Large intestine (tissue), 3 donors: Measurements from ENCODE around the gene IL25. TPM values are rescaled to one million over a fixed set of nuclear protein-coding genes. Genes with fewer than 3 reads are reported as not detected.
"Not testable (repeated sequence)": the region's sequence is repeated elsewhere in the genome, so short reads cannot be mapped to it uniquely, and the experiment has no call there.

Experiments
- DNase-seq, 2 donors: peaks; one replicate each; pipeline versions ENCODE4 v3.0.0 to v3.0.0-alpha.2; 2013
- H3K27ac ChIP-seq: one replicate; pipeline ENCODE4 v1.5.1; 2013; ENCODE audit warnings: low read length
- H3K27me3 ChIP-seq: 2 replicates; pipeline ENCODE4 v1.6.1; 2013; ENCODE audit warnings: low read length; ENCODE audit not compliant: control insufficient read depth, insufficient read depth
- H3K36me3 ChIP-seq: 2 replicates; pipeline ENCODE4 v1.6.1; 2013; ENCODE audit warnings: low read length; ENCODE audit not compliant: control insufficient read depth, insufficient read depth
- H3K4me1 ChIP-seq: one replicate; pipeline ENCODE4 v1.6.1; 2013; ENCODE audit warnings: low read length; ENCODE audit not compliant: control insufficient read depth, insufficient read depth
- H3K4me3 ChIP-seq: one replicate; pipeline ENCODE4 v1.5.1; 2013; ENCODE audit warnings: low read length
- H3K9me3 ChIP-seq: one replicate; pipeline ENCODE4 v1.6.1; 2013; ENCODE audit warnings: mild to moderate bottlenecking, low read depth, low read length, moderate library complexity; ENCODE audit not compliant: control insufficient read depth
- WGBS: methylation state at CpG from one replicate; pipeline ENCODE4 v1.1.5; 2013; ENCODE audit warnings: low lambda C conversion rate; ENCODE audit not compliant: insufficient coverage; 5-methylcytosine and 5-hydroxymethylcytosine counted together
- polyA plus RNA-seq: library from polyadenylated mRNA; unstranded; fragments of 120-200 nt; gene quantifications from one replicate; pipeline ENCODE4 v1.2.1, GENCODE V29; 2013

IL25 gene
- polyA plus RNA-seq, 1 donor, result not detected

DNA sequence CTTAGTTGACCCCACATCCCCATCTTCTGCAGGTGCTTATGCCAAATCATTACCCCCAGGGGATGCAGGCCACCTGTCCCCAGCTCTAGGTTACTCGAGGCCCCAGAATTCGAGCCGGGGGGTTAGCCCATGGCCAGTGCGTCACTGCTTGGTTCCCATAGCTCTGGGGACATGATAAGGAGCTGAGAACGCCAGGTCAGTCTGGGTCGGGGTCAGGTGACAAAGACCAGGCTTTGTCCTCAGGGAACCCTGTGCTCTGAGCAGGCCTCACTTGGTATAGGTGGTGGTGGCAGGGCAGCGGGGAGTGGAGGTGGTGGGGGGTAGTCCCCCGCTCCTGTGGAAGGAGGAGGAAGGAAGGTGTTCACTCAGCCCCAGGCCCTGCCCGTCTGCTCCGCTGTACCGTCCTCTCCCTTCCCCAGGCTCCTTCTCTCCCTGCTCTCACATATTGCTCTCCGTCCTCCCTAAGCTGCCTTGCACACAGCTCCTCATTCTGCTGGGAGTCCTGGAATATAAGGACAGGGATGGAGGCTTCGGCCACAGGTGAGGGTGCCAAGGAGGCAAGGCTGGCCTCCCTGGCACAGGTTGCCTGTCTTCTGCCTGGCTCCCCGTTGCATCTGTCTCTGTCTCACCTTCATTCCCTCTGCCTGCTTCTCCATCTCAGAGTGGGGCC lies 37.5 kb downstream of the IL25 start:
- Histone ChIP-seq H3K27me3 (no peaks in the 10 kb centered on the region), H3K4me3 (no peak overlapping the region), H3K4me1 (no peaks in the 10 kb centered on the region), H3K9me3 (no peaks in the 10 kb centered on the region), H3K27ac (no peak overlapping the region), H3K36me3 (no peaks in the 10 kb centered on the region)
- WGBS, result no CpG with 5 or more reads among the region's 14 CpGs
- no peak for DNase-seq

GRCh38 chr14:23411563-23412525 lies 39.2 kb downstream of the IL25 start:
- Histone ChIP-seq H3K27ac (no peak overlapping the region), H3K36me3 (no peaks in the 10 kb centered on the region), H3K27me3 (no peaks in the 10 kb centered on the region), H3K4me3 (no peak overlapping the region), H3K4me1 (no peaks in the 10 kb centered on the region), H3K9me3 (no peaks in the 10 kb centered on the region)
- WGBS, result no CpG with 5 or more reads among the region's 14 CpGs
- DNase-seq, result no peak

GRCh38 chr14:23413681-23414080 lies 41.1 kb downstream of the IL25 start:
- Histone ChIP-seq H3K4me3 (no peak overlapping the region), H3K27ac (no peak overlapping the region), H3K4me1 (no peaks in the 10 kb centered on the region), H3K9me3 (no peaks in the 10 kb centered on the region), H3K36me3 (no peaks in the 10 kb centered on the region), H3K27me3 (no peaks in the 10 kb centered on the region)
- no peak for DNase-seq
- WGBS, result no CpG with 5 or more reads among the region's 16 CpGs

DNA sequence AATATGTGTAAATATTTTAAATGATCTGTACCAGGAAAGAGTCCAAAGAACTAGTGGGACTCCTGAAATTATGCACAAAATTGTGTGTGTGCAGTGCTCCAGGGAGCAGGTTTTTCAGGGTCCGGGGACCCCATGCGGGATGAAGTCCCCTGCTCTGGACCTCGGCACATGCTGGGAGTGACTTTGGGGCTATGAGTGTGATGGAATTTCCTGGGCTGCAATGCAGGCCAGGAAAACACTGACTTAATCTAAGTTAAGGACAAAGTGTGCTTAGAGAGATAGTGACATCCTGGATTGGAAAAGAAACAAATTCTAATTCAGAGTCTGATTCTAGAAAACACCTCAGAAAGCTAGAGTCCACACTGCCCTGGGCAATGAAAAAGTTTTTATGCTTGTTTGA lies 41.6 kb downstream of the IL25 start:
- DNase-seq, result no peak
- H3K36me3 ChIP-seq, result no peaks in the 10 kb centered on the region
- no peaks in the 10 kb centered on the region for H3K4me1 ChIP-seq
- no peaks in the 10 kb centered on the region for H3K27me3 ChIP-seq
- H3K9me3 ChIP-seq, result no peaks in the 10 kb centered on the region
- no peak overlapping the region for H3K27ac ChIP-seq
- WGBS, result no CpG with 5 or more reads among the region's 3 CpGs
- no peak overlapping the region for H3K4me3 ChIP-seq

DNA sequence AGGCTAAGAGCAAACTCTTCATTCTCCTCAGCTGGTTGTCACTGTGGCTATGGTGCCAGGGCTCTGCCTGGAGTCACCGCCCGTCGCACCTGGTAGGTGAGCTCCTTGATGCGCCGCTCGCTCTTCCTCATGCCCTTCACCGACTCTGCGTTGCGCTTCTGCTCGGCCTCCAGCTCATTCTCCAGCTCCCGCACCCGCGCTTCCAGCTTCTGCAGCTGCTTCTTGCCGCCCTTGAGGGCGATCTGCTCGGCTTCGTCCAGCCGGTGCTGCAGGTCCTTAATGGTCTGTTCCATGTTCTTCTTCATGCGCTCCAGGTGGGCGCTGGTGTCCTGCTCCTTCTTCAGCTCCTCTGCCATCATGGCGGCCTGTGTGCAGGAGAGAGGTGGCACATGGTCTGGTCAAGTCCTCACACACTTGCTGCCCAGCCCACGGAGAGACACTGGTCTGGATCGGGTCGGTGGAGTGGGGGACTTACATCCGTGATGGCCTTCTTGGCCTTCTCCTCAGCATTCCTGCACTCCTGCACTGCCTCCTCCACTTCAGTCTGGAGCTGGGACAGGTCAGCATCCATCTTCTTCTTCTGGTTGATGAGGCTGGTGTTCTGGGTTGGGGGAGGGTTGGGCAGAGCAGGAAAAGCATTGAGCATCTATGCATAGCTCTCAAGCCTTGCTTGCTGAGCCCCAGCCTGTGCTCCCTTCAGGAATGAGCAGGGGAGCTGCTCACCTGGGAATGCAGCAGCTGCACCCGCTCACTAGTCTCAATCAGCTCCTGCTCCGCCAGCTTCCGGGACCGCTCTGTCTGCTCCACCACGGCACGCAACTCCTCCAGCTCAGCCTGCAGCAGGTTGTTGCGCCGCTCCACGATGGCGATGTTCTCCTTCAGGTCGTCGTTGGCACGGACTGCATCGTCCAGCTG lies 42.6 kb downstream of the IL25 start:
- Histone ChIP-seq H3K36me3 (no peaks in the 10 kb centered on the region), H3K27me3 (no peaks in the 10 kb centered on the region), H3K27ac (no peak overlapping the region), H3K9me3 (no peaks in the 10 kb centered on the region), H3K4me3 (no peak overlapping the region), H3K4me1 (no peaks in the 10 kb centered on the region)
- no peak for DNase-seq
- no CpG with 5 or more reads among the region's 39 CpGs for WGBS

DNA sequence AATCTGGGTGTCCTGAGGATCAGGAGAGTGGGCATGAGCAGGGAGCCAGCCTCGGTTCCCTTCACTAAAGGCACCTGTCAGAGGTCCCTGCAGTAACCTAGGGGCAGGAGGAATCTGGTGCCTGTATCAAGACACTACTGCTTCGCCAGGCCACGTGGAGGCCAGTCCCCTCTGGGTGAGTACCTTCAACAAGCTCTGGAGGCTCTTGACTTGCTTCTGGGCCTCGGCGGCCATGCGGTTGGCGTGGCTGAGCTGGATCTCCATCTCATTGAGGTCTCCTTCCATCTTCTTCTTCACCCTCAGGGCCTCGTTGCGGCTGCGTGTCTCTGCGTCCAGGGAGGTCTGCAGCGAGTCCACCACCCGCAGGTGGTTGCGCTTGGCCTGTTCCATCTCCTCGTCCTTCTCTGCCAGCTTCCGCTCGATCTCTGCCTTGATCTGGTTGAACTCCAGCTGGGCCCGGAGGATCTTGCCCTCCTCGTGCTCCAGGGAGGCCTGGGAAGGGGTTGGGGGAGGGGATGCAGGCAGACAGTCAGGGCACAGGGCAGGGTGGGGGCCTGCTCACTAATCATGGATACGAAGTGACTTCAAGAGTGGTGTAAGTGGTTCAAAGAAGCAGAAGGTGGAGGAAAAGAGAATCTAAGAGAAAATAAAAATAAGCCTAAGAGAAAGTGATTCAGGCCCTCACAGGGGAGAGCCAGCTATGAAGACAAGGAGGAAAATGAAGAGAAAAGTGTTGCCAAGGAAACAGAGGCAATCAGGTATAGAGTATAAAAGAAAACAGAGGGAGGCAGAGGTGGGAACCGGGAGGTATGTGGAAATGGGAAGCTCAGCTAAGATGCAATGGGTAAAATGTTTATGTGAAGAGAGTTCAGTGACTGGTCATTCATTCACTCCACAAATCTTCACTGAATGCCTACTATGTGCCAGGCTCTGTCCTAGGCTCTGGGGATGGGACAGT lies 43.5 kb downstream of the IL25 start:
- no peak overlapping the region for H3K4me3 ChIP-seq
- H3K27me3 ChIP-seq, result no peaks in the 10 kb centered on the region
- no peak overlapping the region for H3K27ac ChIP-seq
- H3K36me3 ChIP-seq, result no peaks in the 10 kb centered on the region
- no peaks in the 10 kb centered on the region for H3K9me3 ChIP-seq
- 67% methylated on average over 2 of the region's 21 CpGs for whole genome bisulfite sequencing
- DNase-seq, result no peak
- no peaks in the 10 kb centered on the region for H3K4me1 ChIP-seq

DNA sequence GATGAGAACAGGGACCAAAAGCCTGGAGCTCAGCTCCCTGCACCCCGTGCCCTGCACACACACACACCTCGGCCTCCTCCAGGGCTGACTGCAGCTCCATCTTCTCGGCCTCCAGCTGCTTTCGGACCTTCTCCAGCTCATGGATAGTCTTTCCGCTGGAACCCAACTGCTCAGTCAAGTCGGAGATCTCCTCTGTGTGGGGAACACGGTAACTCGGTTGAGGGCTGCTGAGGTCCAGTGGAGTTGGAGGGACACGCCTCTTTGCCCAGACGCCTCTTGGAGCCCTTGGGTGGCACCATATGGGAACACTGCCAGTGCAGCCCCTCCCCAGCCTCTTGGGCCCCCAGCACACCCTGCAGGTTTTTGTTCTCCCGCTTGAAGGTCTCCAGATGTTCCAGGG lies 44.2 kb downstream of the IL25 start:
- H3K27me3 ChIP-seq, result peaks cover under 1% of the 10 kb centered on the region
- DNase-seq, result no peak
- H3K27ac ChIP-seq, result no peak overlapping the region
- 100% methylated on average over 1 of the region's 11 CpGs for WGBS
- H3K9me3 ChIP-seq, result no peaks in the 10 kb centered on the region
- H3K36me3 ChIP-seq, result no peaks in the 10 kb centered on the region
- no peak overlapping the region for H3K4me3 ChIP-seq
- no peaks in the 10 kb centered on the region for H3K4me1 ChIP-seq

- not testable (repeated sequence) for DNase-seq, H3K9me3 ChIP-seq, H3K4me3 ChIP-seq, H3K27me3 ChIP-seq, H3K27ac ChIP-seq, H3K4me1 ChIP-seq, H3K36me3 ChIP-seq
- no CpG with 5 or more reads among the region's 12 CpGs for WGBS
Observed at GRCh38 chr14:23417269-23417668, 44.7 kb downstream of the IL25 start.

DNA sequence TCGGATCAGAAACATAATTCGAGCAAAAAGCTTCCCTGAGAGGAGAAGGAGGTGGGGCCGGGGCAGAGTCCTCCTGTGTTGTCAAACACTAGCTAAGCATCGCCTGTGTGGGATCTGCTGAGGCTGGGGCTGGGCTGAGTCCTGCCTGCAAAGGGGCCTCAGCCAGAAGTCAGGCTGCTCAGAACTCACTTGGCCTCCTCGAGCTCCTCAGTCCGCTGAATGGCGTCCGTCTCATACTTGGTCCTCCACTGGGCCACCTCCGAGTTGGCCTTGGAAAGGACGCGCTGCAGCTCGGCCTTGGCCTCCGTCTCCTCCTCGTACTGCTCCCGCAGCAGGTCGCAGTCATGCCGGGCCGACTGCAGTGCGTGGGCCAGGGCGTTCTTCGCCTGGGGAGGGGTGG lies 45.4 kb downstream of the IL25 start:
- no peak for DNase-seq
- H3K27me3 ChIP-seq, result peaks cover 2% of the 10 kb centered on the region
- H3K4me3 ChIP-seq, result no peak overlapping the region
- no peak overlapping the region for H3K27ac ChIP-seq
- no peaks in the 10 kb centered on the region for H3K4me1 ChIP-seq
- no peaks in the 10 kb centered on the region for H3K36me3 ChIP-seq
- WGBS, result no CpG with 5 or more reads among the region's 21 CpGs
- H3K9me3 ChIP-seq, result no peaks in the 10 kb centered on the region
